Gastrocnemius medialis (tissue), 4 donors: ENCODE data around the gene RFXANK. TPM values are rescaled to one million over a fixed set of nuclear protein-coding genes. Genes with fewer than 3 reads are reported as not detected.

Source experiments
- ATAC-seq, 2 donors: fragments of 150-250 bp; one replicate each; pipeline ENCODE4 v1.9.1; 2016
- DNase-seq, 2 donors: peaks; one replicate each; pipeline ENCODE4 v3.0.0-alpha.2; 2019
- H3K27ac ChIP-seq, 4 donors: fragments of 200-600 bp; sonication (generic); 1 replicate in 1 of 4; 2 replicates in 3 of 4; pipeline ENCODE4 v1.5.1; 2016 to 2018; ENCODE audit warnings: mild to moderate bottlenecking in 2 of 4, moderate library complexity in 1 of 4
- H3K27me3 ChIP-seq, 3 donors: fragments of 200-600 bp; sonication (generic) in 2 of 3; 1 replicate in 1 of 3; 2 replicates in 2 of 3; pipeline versions ENCODE4 v1.5.1 to v1.6.0; 2016 to 2019; ENCODE audit warnings: mild to moderate bottlenecking in 1 of 3, moderate library complexity in 1 of 3
- H3K36me3 ChIP-seq, 2 donors: fragments of 200-600 bp; sonication (generic) in 1 of 2; one replicate each; pipeline ENCODE4 v1.5.1; 2017 to 2018
- H3K4me1 ChIP-seq, 2 donors: fragments of 200-600 bp; sonication (generic) in 1 of 2; one replicate each; pipeline ENCODE4 v1.5.1; 2016 to 2017; ENCODE audit warnings: mild to moderate bottlenecking in 2 of 2
- H3K4me3 ChIP-seq, 4 donors: fragments of 200-600 bp; sonication (generic) in 3 of 4; 1 replicate in 1 of 4; 2 replicates in 3 of 4; pipeline ENCODE4 v1.5.1; 2016 to 2019; ENCODE audit warnings: mild to moderate bottlenecking in 2 of 4
- H3K9me3 ChIP-seq, 3 donors: fragments of 200-600 bp; sonication (generic) in 2 of 3; 1 replicate in 1 of 3; 2 replicates in 2 of 3; pipeline ENCODE4 v1.5.1; 2016 to 2019
- POLR2A ChIP-seq, 2 donors: fragments of 450-650 bp; IDR thresholded peaks; one replicate each; pipeline ENCODE4 v1.6.1; 2017; ENCODE audit warnings: antibody characterized with exemption in 2 of 2, mild to moderate bottlenecking in 2 of 2, moderate library complexity in 2 of 2
- in situ Hi-C, 4 donors: fragments of 200-750 bp; cut with MboI; loops; one replicate each; pipeline versions ENCODE4 v1.15.0 to v1.8.0; 2017; ENCODE audit warnings: low sequenced_read_pairs in 4 of 4
- intact Hi-C: fragments of 100-400 bp; cut with DNase I; formaldehyde crosslinking; loops from one replicate; pipeline ENCODE4 v1.15.1; 2023; ENCODE audit warnings: low total_unique reads
- total RNA-seq, 4 donors: library from RNA; depleted of rRNA; stranded (reverse); fragments of >200 nt; gene quantifications; one replicate each; pipeline versions ENCODE4 v1.1.0 to v1.2.3, GENCODE V29; 2016
- TF ChIP-seq, protein P1 (sequence below), 5 experiments: fragments of 450-650 bp in 3 of 5; fragments of 200-600 bp in 2 of 5; sonication (generic) in 2 of 5; IDR thresholded peaks in 4 of 5; conservative IDR thresholded peaks in 1 of 5; 1 replicate in 4 of 5; 2 replicates in 1 of 5; pipeline ENCODE4 v1.5.1; 2016 to 2019; ENCODE audit warnings: antibody characterized with exemption in 5 of 5, mild to moderate bottlenecking in 3 of 5, moderate library complexity in 3 of 5

Gene RFXANK
- total RNA-seq, 4 donors from 2014 or later = 25.5 to 44.1 (median 35.1) TPM

DNA sequence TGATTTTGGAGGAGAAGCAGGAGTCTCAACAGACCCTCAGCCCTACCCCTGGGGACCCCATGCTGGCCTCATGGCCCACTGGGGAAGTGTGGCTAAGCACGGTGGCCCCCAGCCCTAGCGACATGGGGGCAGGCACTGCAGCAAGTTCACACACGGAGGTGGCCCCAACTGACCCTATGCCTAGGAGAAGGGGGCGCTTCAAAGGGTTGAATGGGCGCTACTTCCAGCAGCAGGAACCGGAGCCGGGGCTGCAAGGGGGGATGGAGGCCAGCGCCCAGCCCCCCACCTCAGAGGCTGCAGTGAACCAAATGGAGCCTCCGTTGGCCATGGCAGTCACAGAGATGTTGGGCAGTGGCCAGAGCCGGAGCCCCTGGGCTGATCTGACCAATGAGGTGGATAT, 34.6 kb downstream of the RFXANK start:
- ATAC-seq (no peak), DNase-seq (no peak)
- no peak for TF ChIP-seq POLR2A (IDR thresholded peaks at IDR 0.05)
- TF ChIP-seq, protein P1, sequence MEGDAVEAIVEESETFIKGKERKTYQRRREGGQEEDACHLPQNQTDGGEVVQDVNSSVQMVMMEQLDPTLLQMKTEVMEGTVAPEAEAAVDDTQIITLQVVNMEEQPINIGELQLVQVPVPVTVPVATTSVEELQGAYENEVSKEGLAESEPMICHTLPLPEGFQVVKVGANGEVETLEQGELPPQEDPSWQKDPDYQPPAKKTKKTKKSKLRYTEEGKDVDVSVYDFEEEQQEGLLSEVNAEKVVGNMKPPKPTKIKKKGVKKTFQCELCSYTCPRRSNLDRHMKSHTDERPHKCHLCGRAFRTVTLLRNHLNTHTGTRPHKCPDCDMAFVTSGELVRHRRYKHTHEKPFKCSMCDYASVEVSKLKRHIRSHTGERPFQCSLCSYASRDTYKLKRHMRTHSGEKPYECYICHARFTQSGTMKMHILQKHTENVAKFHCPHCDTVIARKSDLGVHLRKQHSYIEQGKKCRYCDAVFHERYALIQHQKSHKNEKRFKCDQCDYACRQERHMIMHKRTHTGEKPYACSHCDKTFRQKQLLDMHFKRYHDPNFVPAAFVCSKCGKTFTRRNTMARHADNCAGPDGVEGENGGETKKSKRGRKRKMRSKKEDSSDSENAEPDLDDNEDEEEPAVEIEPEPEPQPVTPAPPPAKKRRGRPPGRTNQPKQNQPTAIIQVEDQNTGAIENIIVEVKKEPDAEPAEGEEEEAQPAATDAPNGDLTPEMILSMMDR (IDR thresholded peaks at IDR 0.05 in 4 of 5, conservative IDR thresholded peaks at IDR 0.05 in 1 of 5) = no peak
- no peak overlapping the region for H3K4me3 ChIP-seq
- intact Hi-C loops = no loop called here
- H3K4me1 ChIP-seq = no peaks in the 10 kb centered on the region
- H3K9me3 ChIP-seq = no peaks in the 10 kb centered on the region
- peaks cover 40 to 52% (median 51%) of the 10 kb centered on the region in 3 donors for H3K27me3 ChIP-seq
- H3K36me3 ChIP-seq = no peaks in the 10 kb centered on the region
- in situ Hi-C loops = no loop called here
- H3K27ac ChIP-seq = no peak overlapping the region

DNA sequence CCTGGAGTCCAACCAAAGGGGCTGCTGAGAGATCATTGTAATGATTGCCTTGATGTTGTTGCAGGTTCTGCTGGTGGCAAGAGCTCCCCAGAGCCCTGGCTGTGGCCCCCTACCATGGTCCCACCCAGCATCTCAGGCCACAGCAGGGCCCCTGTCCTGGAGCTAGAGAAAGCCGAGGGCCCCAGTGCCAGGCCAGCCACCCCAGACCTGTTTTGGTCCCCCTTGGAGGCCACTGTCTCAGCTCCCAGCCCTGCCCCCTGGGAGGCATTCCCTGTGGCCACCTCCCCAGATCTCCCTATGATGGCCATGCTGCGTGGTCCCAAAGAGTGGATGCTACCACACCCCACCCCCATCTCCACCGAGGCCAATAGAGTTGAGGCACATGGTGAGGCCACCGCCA, 35.2 kb downstream of the RFXANK start:
- Histone ChIP-seq H3K27me3 (peaks cover 40 to 55% (median 51%) of the 10 kb centered on the region in 3 donors), H3K9me3 (no peaks in the 10 kb centered on the region), H3K36me3 (no peaks in the 10 kb centered on the region), H3K27ac (no peak overlapping the region), H3K4me1 (no peaks in the 10 kb centered on the region), H3K4me3 (no peak overlapping the region)
- intact Hi-C loops (no loop called here), in situ Hi-C loops (no loop called here)
- DNase-seq (no peak), ATAC-seq (no peak)
- TF ChIP-seq, protein P1 (IDR thresholded peaks at IDR 0.05 in 4 of 5, conservative IDR thresholded peaks at IDR 0.05 in 1 of 5) = no peak
- no peak for TF ChIP-seq POLR2A (IDR thresholded peaks at IDR 0.05)

DNA sequence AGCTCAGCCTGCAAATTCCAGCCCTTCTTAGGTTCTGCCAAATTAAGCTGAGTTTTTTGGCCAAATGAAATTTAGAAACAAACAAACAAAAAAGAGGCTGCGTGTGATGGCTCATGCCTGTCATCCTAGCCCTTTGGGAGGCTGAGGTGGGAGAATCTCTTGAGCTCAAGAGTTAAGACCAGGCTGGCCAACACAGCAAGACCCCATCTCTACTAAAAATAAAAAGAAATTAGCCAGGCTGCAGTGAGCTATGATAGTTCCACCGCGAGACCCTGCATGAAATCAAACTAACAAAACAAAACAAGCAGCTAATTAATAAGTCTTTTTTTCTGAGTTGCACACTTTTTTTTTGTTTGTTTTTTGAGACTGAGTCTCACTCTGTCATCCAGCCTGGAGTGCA, 37.6 kb downstream of the RFXANK start:
- Histone ChIP-seq H3K27ac (no peak overlapping the region), H3K9me3 (peaks cover 0 to 11% (median 5%) of the 10 kb centered on the region in 3 donors), H3K4me1 (no peaks in the 10 kb centered on the region), H3K4me3 (no peak overlapping the region), H3K27me3 (peaks cover 34 to 52% (median 42%) of the 10 kb centered on the region in 3 donors), H3K36me3 (no peaks in the 10 kb centered on the region)
- TF ChIP-seq, protein P1 (IDR thresholded peaks at IDR 0.05 in 4 of 5, conservative IDR thresholded peaks at IDR 0.05 in 1 of 5) = no peak
- TF ChIP-seq POLR2A (IDR thresholded peaks at IDR 0.05) = no peak
- ATAC-seq (no peak), DNase-seq (no peak)
- intact Hi-C loops = no loop called here
- in situ Hi-C loops = no loop called here

GRCh38 chr19:19230999-19231398, 38.9 kb downstream of the RFXANK start:
- Histone ChIP-seq H3K4me1 (no peaks in the 10 kb centered on the region), H3K4me3 (no peak overlapping the region), H3K36me3 (no peaks in the 10 kb centered on the region), H3K27ac (no peak overlapping the region), H3K9me3 (peaks cover 0 to 23% (median 9%) of the 10 kb centered on the region in 3 donors), H3K27me3 (peaks cover 21 to 50% (median 32%) of the 10 kb centered on the region in 3 donors)
- in situ Hi-C loops (no loop called here), intact Hi-C loops (no loop called here)
- ATAC-seq = no peak
- no peak for TF ChIP-seq POLR2A (IDR thresholded peaks at IDR 0.05)
- TF ChIP-seq, protein P1 (IDR thresholded peaks at IDR 0.05 in 4 of 5, conservative IDR thresholded peaks at IDR 0.05 in 1 of 5) = no peak
- DNase-seq = no peak

DNA sequence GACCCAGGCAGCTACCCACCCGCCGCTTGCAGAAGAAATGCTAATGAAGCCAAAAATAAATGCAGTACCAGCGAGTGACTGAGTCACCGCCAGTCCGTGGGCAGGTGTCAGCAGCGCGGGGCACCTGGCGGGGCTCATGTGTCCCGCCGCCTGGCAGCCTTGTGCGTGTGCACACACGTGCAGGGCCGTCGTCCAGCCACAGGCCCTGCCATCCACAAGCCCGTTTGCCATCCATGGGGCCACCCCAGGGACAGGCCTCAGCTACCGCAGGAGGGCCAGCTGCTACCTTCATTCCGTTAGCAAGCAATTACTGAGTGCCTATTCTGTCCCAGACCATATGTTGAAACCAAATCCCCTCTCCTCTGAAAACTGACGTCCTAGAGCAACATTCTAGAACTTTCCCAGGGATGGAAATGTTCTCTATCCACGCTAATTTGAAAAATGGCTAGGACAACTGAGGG, 40.2 kb downstream of the RFXANK start:
- no peak overlapping the region for H3K27ac ChIP-seq
- no peaks in the 10 kb centered on the region for H3K4me1 ChIP-seq
- intact Hi-C loops (no loop called here), in situ Hi-C loops (no loop called here)
- no peak for TF ChIP-seq POLR2A (IDR thresholded peaks at IDR 0.05)
- TF ChIP-seq, protein P1 (IDR thresholded peaks at IDR 0.05 in 4 of 5, conservative IDR thresholded peaks at IDR 0.05 in 1 of 5) = no peak
- ATAC-seq (no peak), DNase-seq (no peak)
- peaks cover 0 to 23% (median 9%) of the 10 kb centered on the region in 3 donors for H3K9me3 ChIP-seq
- H3K36me3 ChIP-seq = no peaks in the 10 kb centered on the region
- no peak overlapping the region for H3K4me3 ChIP-seq
- H3K27me3 ChIP-seq = peaks cover 13 to 39% (median 19%) of the 10 kb centered on the region in 3 donors
